Measurements from ENCODE around the gene IMPACT.

The IMPACT gene, protein sequence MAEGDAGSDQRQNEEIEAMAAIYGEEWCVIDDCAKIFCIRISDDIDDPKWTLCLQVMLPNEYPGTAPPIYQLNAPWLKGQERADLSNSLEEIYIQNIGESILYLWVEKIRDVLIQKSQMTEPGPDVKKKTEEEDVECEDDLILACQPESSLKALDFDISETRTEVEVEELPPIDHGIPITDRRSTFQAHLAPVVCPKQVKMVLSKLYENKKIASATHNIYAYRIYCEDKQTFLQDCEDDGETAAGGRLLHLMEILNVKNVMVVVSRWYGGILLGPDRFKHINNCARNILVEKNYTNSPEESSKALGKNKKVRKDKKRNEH

DNA sequence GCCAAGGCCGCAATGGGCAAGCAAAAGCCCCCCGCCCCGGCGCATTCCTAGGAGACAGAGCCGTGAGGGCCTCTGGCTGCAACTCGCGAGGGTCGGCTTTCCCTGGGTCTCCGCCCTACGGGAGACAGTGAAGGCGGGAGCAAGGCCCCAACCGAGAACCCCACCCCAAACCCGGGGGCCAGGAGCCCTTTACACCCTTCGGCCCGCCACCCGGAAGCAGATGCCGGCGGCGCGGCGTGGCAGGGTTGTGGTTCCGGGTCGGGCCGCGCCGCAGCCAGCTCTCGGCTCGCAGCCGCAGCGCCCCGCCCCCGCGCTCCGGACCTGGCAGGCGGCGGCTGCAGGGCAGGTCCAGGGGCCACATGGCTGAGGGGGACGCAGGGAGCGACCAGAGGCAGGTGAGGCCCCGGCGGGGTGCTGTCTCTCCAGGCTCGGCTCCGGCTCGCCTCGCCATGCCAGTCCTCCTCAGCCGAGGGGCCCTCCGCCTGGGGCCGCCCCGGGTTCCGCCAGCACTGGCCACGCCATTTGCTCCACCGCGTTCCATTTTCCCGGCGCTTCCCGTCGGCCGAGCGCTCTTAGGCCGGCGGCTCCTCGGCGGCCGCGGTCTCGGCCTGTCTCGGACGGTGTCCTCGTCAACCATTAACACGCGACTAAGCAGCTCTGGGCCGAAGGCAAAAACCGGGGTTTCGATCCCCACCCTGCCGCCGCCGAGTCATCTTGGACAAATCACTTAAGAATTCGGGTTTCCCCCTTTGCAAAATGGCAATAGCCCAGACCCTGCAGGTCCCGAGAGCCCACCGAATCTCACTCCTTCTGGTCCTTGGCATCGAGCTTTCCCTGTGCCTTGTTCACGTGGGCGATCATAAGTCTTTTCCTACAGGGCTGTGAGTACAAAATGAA is at the start of gene IMPACT:
IMPACT (plus strand) TSS at position 273 of the 897 bp plus-strand sequence; CDS start at position 360, 87 bp downstream.
- DNase-seq, result peak; percentile 84

DNA sequence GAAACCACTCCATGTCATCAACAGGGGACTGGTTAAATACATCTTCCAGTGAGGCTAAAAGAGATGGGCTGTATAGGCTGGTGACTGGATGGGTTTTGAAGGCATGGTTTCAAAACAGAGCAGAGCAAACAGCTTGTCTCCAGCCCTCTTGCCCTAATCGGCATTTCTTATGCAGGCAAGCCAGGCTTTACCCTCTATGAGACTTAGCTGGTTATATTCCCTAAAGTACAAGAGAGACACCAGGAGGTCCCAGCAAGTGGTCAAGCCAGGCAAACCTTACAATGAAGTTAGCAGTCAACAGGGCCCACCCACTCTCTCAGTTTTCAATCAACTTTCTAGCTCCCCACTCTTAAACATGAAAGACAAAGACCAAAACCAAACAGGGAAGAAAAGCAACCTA is 47.9 kb upstream of the IMPACT start:
- no peak for DNase-seq

DNA sequence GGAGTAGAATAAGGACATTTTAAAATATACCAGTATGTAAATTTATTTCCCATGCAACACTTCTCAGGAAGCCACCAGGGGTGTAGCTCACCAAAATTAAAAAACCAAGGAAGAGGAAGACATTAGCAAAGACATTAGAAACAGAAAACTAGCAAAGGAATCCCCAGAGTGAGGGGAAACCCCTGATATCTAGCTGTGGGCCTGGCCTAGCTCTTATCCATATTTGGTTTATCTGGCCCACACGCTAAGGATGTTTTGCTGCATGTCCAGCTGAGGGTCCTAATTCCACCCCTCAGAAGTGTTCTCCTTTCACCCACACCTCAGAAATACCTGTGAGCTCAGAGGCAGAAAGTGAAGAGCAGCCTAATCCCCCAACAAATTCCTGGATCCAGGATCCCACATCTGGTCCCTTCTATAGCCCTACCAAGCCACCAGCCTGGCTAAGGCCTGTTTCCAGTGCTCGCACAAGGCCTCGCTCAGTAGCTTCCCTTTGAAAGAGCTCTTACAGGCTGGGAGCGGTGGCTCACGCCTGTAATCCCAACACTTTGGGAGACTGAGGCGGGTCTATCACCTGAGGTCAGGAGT is 46.2 kb upstream of the IMPACT start:
- no peak for DNase-seq

DNA sequence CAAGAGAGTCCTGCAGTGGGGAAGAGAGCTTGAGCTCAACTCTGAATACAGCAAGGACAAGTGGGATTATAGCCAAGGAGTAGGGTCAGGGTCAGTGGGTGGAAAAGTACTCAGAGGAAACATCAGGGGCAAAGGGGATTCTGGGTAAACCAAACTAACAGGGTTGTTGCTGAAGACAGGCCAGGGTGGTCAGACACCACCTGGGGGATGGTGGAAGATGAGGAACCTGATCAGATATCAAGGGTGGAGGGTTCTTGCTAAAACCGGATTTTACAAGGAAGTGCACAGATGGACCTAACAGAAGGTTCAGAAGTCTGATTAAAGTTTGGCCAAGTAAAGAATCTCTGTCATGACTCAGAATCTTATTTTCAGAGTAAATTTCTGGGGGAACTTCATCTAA is 45.3 kb upstream of the IMPACT start:
- DNase-seq, result no peak

DNA sequence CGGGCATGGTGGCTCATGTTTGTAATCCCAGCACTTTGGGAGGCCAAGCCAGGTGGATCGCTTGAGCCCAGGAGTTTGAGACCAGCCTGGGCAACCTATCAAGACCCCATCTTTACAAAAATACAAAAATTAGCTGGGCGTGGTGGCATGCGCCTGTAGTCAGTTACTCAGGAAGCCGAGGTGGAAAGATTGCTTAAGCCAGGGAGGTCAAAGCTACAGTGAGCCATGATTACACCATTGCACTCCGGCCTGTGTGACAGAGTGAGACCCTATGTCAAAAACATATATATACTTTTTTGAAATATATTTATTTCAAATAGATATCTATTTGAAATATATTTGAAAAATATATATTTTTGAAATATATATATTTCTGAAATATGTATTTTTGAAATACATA is 39.8 kb upstream of the IMPACT start:
- DNase-seq, result no peak

DNA sequence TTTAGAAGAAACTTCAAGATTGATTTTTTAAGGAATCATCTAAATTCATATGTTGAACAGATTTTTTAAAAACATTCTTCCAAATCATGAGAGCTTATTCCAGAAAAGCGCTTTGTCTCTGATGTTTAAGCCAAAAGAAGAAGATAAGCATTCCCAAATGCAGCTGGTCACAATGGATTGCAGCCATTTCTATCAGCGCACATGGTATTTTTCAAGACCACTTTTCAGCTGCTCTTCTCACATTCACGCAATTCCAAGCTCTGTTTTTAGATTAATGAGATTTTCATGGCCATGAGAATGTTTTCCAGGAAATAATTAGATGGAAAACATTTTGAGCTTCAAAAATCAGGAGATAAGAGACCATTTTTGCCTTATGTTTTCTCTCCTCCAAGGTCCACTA is 37.5 kb upstream of the IMPACT start:
- no peak for DNase-seq

DNA sequence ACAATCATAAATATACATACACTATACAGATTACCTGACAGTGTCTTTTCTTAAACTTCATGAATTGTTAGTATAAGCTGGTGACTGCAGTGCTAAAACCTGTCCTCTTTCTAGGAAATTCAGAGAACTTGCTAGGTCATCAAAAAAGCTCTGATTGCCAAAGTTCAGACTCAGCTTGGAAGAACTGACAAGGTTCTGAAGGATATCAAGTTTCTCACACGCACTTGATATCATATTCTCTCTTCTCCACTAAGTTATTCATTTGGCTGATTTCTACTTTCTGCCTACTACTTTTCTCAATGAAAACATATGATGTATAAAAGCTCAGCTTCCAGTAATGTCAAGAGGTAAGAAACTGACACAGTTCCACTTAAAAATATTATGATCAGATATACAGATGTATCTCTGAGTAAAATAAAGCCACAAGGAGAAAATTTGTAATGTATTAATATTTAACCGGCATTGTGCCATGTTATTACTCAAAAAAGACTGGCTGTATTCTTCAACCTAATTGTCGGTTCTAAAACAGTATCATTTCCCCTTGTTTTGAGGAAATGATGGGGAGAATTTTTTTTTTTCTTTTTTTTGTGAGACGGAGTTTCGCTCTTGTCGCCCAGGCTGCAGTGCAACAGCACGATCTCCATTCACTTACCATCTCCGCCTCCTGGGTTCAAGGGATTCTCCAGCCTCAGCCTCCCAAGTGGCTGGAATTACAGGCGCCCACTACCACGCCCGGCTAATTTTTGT is 31.2 kb upstream of the IMPACT start:
- no peak for DNase-seq

DNA sequence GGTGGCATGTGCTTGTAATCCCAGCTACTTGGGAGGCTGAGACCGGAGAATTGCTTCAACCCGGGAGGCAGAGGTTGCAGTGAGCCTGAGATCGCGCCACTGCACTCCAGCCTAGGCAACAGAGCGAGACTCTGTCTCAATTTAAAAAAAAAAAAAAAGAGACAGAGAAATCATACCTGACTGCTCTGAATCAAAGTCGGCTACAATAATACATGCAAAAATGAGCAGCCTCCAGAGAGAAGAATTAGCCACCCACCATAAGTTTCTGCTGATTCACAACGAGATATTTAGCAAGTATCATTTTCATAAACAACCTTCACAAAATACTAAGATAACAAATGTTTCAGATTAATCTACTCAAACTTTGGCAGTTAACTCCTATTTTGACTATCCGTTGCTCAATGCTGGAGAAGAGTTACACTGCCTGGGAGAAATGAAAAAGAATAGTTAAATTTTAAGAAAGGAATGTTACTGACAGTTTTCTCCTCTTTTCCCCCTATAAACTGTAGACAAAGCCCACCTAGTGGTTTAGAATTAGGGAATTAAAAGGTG is 30.3 kb upstream of the IMPACT start:
- DNase-seq, result no peak

DNA sequence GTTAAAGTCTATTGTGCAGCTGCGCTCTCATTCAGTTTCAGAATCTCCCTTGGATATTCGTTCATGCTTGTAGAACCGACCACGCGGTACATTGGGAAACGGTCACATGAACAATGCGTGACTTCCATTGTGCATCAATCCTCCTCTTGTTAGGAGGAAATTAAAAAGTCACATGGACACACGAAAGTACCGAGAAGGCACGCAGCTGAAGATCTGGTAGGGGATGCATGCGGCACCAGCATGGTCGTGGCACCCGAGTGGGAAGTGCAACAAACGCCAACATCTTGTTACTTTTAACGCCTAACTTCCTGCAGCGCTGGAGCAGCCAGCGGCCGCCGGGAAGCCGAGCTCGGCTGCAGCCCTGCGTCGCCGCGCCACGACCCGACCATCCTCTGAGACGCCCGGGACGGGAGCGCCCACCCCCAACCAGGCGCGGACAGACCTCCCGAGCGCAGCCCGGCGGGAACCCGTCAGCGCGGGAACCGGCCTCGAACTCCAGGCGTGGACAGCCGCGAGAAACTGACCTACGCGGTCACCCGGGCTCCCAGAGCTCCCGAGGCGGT is 29.3 kb upstream of the IMPACT start:
- DNase-seq, result peak; percentile 22

DNA sequence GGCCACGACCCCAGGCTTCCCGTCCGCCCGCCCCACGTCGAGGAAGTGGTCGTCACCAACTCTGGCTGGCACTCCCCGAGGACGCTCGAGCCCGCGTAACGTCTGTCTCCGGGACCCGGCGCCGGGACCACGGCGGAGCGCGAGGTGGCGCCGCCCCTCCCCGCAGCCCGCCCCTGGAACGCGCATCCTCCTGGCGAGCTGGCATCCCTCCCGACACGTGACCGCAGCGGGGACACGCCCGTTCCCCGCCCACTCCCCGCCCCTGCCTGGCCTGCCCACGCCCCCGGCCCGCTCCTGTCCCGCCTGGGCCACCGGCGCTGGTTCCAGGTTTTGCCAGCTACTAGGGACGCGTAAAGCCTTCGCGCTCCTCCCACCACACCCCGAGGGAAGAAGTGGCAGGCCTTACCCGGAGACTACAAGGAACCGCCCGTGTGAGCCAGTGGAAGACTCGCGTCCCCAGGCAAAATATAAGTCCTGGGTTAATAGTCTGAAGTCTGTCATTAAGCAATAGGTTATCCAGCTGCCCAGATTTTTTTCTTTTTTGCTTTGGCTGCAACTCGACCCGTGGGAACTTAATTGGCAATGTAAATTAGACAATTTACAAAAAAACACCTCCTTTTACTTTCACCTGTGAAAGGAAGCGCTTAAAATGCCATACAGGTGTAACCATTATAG is 28.6 kb upstream of the IMPACT start, which contains the start of gene OSBPL1A:
OSBPL1A (minus strand) TSS at position 131 of the 675 bp plus-strand sequence. CDS start 20,291 bp downstream, outside the sequence.
- peak; percentile 86 for DNase-seq

DNA sequence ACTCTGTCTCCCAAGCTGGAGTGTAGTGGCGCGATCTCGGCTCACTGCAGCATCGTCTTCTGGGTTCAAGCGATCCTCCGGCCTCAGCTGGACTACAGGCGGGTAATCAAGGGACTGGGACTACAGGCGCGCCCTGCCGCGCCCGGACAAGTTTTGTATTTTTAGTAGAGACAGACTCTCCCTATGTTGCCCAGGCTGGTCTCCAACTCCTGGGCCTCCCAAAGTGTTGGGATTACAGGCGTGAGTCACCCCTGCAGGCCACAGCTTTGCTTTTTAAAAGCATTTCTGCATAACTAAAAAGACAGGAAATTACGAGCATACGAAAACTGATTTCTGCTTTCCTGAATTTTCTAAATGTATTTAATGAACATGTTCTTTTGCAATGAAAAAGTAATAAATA is 27.9 kb upstream of the IMPACT start:
- DNase-seq, result no peak

DNA sequence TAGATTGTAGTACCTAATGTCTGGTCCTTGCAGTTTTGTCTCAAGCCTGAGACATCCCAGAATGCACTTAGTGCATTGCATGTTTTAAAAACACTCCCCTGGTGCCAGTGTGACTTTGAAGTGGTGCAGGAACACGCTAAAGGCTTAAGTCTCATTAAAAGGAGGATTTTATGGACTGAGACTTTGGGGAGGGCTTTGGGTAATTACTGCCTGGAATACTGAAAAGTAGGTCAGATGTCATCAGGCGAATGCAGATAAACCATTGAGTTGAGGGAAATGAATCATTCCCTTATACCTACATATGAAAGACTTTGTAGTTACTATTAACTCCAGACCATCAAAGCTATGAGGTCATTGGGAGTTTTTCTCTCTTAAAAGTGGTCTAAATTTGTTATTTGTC is 25.9 kb upstream of the IMPACT start:
- DNase-seq, result no peak

DNA sequence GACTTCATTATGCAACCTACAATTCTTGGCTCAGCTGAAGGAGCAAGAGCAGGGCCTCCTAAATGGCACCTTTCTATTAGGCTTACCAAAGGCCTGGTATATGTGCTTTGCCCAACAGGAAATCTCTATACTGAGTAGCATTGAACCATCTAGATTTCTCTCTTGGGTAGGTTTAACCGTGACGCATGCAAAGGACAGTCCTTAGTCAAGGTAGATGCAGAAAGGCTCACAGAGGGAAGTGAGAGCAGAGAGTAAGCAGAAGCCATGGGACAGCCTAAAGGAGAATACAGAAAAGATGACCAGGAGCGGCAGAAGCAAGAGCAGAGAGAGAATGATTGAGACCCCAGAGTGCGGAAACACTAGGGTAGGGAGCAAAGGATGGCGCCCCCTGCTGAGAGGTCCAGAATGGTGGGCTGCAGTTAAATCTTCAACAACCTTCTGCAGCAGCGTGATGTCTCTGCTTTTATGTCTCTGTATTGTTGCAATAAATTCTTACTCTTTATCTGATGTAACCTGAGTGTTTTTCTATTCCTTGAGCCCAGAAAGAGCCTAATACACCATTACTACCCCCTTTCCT is 24.2 kb upstream of the IMPACT start:
- peak; percentile 22 for DNase-seq

DNA sequence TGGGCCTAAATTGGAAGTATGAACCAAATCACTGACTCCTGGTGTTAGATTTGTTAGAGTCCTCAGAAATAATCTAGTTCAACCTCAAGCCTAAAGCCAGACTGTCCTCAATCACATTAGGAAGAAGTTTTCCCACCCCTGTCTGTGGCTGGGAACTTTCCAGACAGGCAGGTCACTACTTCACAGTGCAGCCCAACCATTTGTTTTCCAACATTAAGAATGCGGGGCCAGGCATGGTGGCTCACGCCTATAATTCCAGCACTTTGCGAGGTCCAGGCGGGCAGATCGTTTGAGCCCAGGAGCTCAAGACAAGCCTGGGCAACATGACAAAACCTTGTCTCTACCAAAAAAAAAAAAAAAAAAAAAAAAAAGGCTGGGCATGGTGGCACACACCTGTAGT is 23.4 kb upstream of the IMPACT start:
- no peak for DNase-seq

DNA sequence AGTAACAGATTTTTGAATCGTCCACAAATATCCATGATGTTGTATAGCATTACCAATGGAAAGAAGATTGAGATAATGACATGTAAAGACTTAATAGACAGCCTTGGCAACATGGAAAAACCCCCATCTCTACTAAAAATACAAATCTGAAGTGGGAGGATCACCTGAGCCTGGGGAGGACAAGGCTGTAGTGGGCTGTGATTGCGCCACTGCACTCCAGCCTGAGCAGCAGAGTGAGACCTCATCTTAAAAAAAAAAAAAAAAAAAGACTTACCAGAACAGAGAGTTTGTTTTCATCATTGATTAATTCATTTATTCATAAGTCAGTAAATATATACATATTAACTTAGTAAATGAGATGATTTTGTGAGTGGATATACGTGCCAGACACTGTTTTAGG is 21.9 kb upstream of the IMPACT start:
- DNase-seq, result no peak

DNA sequence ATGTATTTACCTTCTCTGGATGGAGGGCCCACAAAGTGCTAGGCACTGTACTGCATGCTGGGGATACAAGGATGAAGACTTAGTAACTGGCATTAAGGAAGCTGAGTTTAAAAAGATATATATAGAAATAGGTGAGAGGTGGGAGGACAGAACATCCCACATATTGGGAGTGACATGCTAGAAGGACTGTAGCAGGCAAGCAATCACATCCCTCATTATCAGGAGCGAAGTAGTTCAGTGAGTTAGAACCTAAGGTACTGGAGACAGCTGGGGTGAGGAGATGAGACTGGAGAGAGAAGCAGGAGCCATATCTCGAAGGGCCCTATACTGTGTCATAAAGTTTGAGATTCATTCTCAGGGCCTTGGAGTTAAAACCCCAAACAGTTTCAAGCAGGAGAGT is 18.0 kb upstream of the IMPACT start:
- no peak for DNase-seq

DNA sequence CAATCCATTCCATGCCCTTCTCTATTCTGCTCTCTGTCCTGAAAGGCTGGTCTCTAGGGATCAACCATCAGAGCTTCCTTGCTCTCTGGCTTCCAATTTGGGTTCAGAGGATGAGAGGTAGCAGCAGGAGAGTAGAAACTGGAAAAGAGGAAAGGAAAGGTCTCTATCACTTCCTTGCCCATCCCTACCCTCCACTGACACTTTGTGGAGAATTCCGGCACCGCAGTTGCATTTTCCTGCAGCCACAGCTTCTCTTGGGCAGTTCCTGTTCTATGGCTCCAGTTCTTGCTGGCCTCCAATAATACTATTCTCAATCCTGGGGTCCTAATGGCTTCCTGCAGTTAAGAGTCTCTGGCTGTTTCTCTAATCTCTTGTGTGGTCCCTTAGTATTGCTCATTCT is 13.3 kb upstream of the IMPACT start:
- no peak for DNase-seq

DNA sequence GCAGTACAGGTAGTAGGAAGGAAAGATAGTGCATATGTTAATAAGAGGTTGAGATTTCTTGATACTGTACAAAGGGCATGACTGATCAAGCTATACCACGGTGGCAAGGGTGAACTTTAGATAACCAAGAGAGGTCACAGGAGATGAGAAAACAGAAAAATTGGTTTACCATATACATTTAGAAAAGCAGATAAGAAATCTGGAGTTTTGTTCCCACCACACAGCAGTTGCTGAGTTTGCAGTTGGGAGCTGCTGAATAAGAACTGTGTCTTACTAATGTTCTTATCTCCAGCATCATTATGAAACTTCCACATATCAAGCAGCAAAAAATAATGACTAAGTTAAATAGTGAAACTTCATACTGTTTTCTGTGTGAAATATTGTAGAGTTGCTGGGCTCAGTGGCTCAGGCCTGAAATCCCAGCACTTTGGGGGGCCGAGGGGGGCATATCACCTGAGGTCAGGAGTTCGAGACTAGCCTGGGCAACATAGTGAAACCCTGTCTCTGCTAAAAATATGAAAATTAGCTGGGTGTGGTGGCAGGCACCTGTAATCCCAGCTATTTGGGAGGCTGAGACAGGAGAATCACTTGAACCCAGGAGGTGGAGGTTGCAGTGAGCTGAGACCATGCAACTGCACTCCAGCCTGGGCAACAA is 12.0 kb upstream of the IMPACT start:
- DNase-seq, result no peak

DNA sequence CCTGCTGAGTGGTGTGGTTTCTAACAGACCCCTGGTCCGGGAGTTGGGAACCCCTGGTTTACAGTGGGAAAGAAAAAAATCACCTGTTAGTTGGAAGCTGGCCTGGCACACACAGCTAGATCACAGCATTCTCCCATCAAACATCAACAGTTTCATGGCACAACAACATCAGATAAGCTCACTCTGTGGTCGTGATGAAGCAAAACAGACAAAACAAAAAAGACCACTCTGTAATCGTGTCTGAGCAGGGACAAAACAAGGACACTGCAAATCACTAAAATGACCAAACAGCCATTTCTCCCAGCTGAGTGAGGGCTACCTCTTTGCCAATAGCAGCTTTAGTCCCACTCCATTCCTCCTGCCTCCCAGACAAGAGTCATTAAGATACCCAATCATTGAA is 9.0 kb upstream of the IMPACT start:
- DNase-seq, result no peak

DNA sequence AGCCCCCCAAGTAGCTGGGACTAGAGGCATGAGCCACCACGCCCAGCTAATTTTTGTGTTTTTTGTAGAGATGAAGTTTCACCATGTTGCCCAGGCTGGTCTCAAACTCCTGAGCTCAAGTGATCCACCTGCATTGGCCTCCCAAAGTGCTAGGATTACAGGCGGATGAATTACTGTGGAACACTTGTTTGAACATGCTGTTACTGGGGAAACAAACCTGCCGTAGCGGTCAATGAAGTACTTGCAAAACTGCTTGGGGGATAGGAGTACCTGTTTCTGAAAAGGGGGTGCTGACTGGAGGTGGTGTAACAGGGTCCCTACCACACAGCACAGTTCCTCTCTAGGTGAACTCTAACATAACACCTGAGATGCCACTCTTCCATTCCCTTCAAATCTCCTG is 5.9 kb upstream of the IMPACT start:
- no peak for DNase-seq

DNA sequence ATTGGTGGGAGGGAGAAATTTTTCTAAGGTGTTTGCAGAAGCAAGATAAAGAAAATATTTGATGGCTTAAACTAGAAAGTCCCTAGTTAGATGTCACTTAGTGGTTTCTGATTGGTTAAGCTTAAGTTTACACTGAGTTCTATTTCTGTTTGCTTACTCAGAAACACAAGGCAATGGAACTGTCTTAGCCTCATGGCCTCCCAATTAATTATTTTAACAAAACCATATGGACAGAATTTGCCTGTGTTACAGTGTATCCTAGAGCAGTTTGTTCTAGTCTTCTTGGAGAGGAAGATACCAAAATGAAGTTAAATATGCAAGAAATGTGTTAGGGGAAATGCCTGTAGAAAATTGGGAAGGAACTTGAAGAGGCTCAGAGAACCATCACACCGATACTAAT is 4.6 kb upstream of the IMPACT start:
- DNase-seq, result no peak

Measured in CD4-positive, alpha-beta T cell treated with Interleukin-6 for 4 hours (primary cell).